Measurements from ENCODE around the gene PTPRJ. TPM values are rescaled to one million over a fixed set of nuclear protein-coding genes. Genes with fewer than 3 reads are reported as not detected.

Gene PTPRJ
- total and polyA plus RNA-seq, 4 donors, result 4.1 to 24.7 (median 14.6) TPM

- DNase-seq (ENCODE audit: low spot score), result peak; percentile 50
- H3K9ac ChIP-seq (ENCODE audit: low read depth in 1 of 2, low read length in 2 of 2), result no peak overlapping the region
- H3K27me3 ChIP-seq (ENCODE audit: control insufficient read depth in 4 of 4, insufficient read depth in 4 of 4, low read length in 3 of 4), result no peaks in the 10 kb centered on the region
- no peak overlapping the region for H3K4me3 ChIP-seq (ENCODE audit: low read depth in 1 of 3, low read length in 3 of 3)
- peak; percentile 84 to 93 for TF ChIP-seq HNF4A (conservative IDR thresholded peaks at IDR 0.05)
- TF ChIP-seq REST (IDR thresholded peaks at IDR 0.05), result peak; percentile 90
- TF ChIP-seq SP1 (IDR thresholded peaks at IDR 0.05), result peak; percentile 79
- peak; percentile 72 for TF ChIP-seq ZBTB33 (IDR thresholded peaks at IDR 0.05)
- peak; percentile 67 for TF ChIP-seq FOXA1 (IDR thresholded peaks at IDR 0.05)
- TF ChIP-seq ATF3 (IDR thresholded peaks at IDR 0.05), result peak; percentile 82
- TF ChIP-seq JUND (IDR thresholded peaks at IDR 0.05), result peak in 1 of 2 donors; percentile 88
- no peak for TF ChIP-seq GABPA (IDR thresholded peaks at IDR 0.05 in 1 of 2, conservative IDR thresholded peaks at IDR 0.05 in 1 of 2)
- TF ChIP-seq HNF4G (IDR thresholded peaks at IDR 0.05), result peak; percentile 33
- peak; percentile 63 to 74 for TF ChIP-seq RAD21 (IDR thresholded peaks at IDR 0.05)
- TF ChIP-seq RXRA (IDR thresholded peaks at IDR 0.05), result peak; percentile 96 to 98
- TF ChIP-seq TAF1 (conservative IDR thresholded peaks at IDR 0.05), result no peak
- TF ChIP-seq CTCF (IDR thresholded peaks at IDR 0.05; ENCODE audit: low read depth, low read length, missing input control), result no peak
- TF ChIP-seq EGR1 (IDR thresholded peaks at IDR 0.05; ENCODE audit: low read depth in 2 of 2), result no peak
- TF ChIP-seq NR2F2 (IDR thresholded peaks at IDR 0.05), result no peak
- TF ChIP-seq MAX (IDR thresholded peaks at IDR 0.05), result peak; percentile 89
- TF ChIP-seq FOXA2 (IDR thresholded peaks at IDR 0.05), result peak; percentile 85
- TF ChIP-seq YY1 (IDR thresholded peaks at IDR 0.05), result no peak
- no peaks in the 10 kb centered on the region for H3K9me3 ChIP-seq (ENCODE audit: control insufficient read depth in 4 of 4, low read length in 3 of 4)
- H3K36me3 ChIP-seq (ENCODE audit: control insufficient read depth in 4 of 4, insufficient read depth in 3 of 4, low read depth in 1 of 4, low read length in 3 of 4), result no peaks in the 10 kb centered on the region
- 39% methylated on average over 7 of the region's 7 CpGs for WGBS
- peaks cover 9 to 31% (median 16%) of the 10 kb centered on the region in 4 donors for H3K4me1 ChIP-seq (ENCODE audit: control insufficient read depth in 4 of 4, insufficient read depth in 4 of 4, low read length in 3 of 4)
- H3K27ac ChIP-seq (ENCODE audit: low read depth in 1 of 2, low read length in 2 of 2), result peak overlapping the region; percentile 86 to 88
Observed at GRCh38 chr11:47941907-47942558, 38.3 kb upstream of the PTPRJ start.

Data from liver (tissue), 9 donors.